KG1 (cell line): Measurements from ENCODE around the gene PDP2.
"Not testable (repeated sequence)": the region's sequence is repeated elsewhere in the genome, so short reads cannot be mapped to it uniquely, and the experiment has no call there.

ENCODE experiments used
- DNase-seq: peaks from one replicate; lab custom pipeline; 2025; lab: John Stamatoyannopoulos, UW

PDP2 gene

DNA sequence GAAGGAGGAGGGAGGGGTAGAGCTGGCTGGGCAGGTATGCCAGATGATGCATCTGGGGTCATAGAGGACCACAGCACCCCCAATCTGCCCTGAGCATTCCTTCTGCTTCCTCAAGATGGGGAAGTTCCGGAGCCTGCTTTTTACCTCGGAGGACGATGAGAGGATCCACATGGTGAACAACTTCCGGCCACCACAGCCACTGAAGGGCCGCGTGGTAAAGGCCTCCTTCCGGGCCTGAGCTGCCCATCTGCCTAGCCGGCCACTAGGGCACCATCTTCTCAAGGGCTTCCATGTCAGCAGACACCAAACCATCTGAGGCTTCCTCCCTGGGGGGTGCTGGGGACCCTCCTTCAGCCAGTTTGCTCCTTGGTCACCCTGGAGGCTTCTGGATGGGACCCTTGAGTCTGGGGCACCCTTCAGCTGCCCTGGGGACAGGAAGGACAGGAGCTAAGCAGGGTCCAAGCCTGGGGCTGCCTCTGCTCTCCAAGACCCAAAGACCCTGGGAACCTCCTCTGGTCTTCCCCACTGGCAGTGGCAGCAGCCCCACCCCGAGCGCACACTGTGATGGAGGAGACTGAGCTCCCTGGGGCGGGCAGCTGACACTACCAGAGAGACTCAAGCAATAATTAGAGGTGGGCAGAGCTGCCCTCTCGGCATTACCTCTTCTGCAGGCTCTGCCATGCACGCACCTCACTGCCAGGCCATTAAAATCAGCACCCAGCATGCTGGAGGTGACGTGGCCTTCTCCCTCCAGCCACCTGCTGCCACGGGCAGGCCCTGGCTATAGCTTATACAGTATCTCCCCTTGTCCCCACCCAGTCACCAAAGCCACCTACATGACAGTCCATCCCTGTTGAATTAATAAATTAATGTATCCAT lies 26.8 kb upstream of the PDP2 start:
- no peak for DNase-seq

GRCh38 chr16:66856184-66856730 lies 24.1 kb upstream of the PDP2 start:
- no peak for DNase-seq

- DNase-seq: no peak
Observed at GRCh38 chr16:66856801-66857200, 23.5 kb upstream of the PDP2 start.

DNA sequence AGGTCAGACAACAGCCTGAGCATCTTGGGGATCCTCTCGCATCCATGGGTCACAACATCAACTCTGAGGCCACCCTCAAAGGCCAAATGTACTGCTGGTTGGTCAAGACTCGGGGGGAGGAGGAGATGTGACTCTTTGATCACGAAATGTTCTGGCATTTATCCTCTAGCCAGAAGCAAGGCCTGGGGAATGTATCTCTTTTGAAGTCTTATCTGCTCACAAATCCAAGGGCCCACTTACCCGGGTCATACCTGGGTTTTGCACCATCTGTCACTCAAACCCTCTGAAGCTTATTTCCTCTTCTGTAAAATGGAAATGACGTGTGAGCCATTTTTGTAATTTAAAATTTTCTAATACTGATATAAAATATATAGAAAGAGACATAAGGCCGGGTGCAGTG lies 22.9 kb upstream of the PDP2 start:
- no peak for DNase-seq

GRCh38 chr16:66858740-66859396 lies 21.4 kb upstream of the PDP2 start:
- DNase-seq: no peak

- DNase-seq: no peak
Observed at GRCh38 chr16:66859397-66860068, 20.8 kb upstream of the PDP2 start.

DNA sequence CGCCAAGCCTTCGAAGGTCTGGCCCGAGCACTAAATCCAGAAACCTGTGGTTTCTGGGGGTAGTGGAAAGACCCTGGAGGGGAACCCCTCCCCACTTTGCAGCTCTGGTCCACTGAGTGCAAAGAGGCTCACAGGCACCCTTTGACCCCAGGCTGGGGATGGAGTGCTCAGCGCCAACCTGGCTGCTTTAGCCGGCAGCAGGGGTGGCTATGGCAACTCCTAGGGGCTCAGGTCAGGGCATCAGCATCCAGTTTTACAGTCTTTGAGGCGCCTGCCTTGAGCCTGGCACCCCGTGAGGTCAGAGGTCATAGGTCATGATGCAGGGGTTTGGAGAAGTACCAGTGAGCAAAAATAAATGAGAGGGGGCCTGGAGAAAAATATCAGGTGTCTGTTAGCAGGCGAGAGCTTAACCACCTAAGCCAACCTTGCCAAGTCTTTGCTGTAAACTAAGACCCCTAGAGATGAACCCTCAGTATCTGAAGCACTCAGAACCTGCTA lies 18.2 kb upstream of the PDP2 start:
- no peak for DNase-seq

GRCh38 chr16:66863707-66864106 lies 16.6 kb upstream of the PDP2 start:
- no peak for DNase-seq

DNA sequence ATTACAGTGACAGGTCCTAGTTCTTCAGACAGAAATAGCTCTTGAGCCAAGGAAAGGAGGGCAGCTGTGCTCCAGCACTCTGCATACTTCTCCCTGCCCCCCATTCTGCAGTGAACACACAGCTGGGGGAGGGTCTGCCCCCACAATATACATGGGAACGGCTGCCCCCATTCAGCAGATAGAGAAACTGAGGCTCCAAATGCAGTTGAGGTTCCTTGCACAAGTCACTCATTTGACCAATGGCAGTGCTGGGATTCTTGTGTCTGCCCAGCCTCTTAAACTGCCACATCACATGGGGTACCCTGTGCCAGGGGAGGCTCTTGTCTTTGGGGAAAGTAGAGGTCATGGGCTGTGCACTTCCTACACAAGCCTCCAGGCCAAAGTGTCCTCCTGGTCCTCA lies 10.9 kb upstream of the PDP2 start:
- no peak for DNase-seq

- not testable (repeated sequence) for DNase-seq
Observed at GRCh38 chr16:66871363-66871762, 9.0 kb upstream of the PDP2 start.

- no peak for DNase-seq
Observed at GRCh38 chr16:66871840-66872239, 8.5 kb upstream of the PDP2 start.

DNA sequence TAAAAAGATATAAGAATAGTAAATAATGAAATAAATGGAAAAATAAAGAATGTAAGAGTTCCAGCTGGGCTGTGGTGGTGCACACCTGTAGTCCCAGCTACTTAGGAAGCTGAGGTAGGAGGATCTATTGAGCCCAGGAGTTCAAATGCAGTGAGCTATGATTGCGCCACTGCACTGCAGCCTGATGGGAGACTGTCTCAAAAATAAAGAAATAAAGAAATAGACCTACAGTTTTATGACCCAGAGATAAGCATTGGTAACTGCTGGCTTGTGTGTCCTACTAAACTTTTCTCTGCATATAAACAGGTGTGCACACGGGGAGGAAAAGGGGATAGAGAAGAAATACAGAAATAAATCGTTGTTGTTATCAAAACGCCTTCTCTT lies 7.8 kb upstream of the PDP2 start:
- DNase-seq: no peak

DNA sequence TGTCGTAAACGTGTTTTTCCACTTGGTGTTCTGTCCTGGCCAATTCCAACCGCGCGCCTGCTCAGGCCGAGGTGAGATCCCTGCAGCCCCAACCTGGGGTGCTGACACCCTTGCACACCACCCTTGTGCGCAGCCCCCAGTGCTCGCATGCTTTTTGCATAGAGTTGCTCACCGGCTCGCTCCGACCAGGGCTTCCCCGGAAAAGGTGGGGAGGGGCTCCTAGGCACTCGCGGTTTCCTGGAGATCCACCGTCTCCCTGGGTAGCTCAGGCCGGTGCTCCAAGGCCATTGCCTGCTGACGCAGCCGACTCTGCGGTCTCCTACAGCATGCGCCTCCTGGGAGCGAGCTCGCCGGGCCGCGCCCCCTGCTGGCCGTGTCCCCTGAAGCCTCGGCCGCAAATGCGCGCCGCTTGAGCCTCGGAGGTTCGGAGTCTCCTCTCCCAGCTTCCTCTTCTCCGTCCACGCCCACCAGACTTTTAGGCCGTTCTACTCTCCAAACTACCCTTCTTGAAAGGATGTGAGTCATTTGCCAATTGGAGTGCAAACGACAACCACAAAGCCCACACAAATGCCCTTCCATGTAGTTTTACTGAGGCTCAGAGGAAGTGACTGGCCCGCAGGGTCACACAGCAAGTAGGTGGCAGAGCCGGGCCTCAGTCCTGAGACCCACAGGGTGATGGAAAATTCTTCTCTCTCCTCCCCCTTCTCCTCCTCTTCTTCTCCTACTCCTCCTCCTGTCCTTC lies 7.2 kb upstream of the PDP2 start:
- DNase-seq: peak; percentile 98

- DNase-seq: no peak
Observed at GRCh38 chr16:66873685-66874055, 6.6 kb upstream of the PDP2 start.

GRCh38 chr16:66874079-66874775 lies 6.1 kb upstream of the PDP2 start:
- peak; percentile 27 for DNase-seq

DNA sequence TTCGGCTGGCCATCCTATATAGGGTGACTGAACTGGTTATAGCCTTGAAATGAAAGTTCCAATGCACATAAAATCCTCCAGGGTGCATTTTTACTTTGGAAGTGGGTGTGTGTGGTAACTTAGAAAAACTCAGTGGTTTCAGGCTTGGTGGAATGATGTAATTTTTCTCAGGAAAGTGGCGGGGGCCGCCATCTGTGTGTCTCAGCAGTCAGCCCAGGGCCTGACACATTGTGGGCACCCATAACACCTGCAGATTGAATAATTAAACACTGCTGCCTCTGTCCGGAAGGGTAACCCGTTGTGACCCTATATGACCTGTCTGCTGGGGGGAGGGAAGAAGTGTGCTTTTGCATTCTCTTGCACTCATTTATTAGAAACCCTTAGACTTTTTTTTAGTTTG lies 2.2 kb upstream of the PDP2 start:
- DNase-seq: peak; percentile 32

DNA sequence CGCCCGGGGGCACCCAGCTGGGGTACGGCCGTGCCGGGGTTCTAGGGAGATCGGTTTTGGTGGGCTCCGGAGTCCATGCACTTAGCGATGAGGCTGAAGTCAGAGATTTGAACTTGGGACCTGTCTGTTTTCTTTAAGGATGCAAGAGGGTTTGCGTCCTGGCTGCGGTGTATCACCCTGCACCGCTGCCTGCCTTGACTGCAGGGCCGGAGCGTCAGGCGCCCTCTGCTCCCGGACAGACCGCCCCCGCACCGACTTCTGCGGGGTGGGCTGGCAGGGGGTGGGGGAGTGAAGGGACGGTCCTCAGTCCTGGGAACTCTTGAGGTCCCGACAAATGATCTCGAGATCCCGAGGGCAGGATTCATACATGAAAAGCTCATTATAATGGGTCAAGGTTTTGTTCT lies 701 bp downstream of the PDP2 start:
- peak; percentile 12 for DNase-seq

DNA sequence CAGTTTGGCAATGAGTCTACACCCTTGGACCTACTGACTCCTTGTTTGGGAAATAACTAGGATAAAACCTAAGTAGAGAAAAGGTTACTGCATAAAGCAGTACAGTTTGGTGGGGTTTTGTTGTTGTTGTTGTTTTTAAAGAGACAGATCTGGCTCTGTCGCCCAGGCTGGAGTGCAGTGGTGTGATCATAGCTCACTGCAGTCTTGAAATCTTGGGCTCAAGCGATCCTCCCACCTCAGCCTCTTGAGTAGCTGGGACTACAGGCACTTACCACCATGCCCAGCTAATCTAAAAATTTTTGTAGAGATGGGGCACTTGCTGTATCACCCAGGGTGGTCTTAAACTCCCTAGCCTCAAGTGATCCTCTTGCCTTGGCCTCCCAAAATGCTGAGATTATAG lies 1.2 kb downstream of the PDP2 start:
- no peak for DNase-seq

DNA sequence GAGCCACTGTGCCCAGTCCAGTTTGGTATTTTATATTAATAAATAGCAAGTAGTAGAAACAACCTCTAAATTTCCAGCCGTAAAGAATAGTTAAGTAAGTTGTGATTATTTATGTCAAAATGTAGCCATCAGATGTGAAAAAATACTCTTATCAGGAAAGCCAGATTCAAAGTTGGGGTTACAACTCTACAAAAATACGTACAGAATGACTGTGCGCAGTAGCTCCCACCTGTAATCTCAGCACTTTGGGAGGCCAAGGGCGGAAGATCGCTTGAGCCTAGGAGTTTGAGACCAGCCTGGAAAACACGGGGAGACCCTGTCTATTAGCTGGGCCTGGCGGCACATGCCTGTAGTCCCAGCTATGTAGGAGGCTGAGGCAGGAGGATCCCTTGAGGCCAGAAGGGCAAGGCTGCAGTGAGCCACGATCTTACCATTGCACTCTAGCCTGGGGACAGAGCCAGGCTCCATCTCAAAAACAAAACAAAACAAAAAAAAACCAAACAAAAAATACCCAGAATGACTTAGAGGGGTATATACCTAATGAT lies 1.7 kb downstream of the PDP2 start:
- no peak for DNase-seq

- DNase-seq: no peak
Observed at GRCh38 chr16:66882702-66883101, 2.4 kb downstream of the PDP2 start.

DNA sequence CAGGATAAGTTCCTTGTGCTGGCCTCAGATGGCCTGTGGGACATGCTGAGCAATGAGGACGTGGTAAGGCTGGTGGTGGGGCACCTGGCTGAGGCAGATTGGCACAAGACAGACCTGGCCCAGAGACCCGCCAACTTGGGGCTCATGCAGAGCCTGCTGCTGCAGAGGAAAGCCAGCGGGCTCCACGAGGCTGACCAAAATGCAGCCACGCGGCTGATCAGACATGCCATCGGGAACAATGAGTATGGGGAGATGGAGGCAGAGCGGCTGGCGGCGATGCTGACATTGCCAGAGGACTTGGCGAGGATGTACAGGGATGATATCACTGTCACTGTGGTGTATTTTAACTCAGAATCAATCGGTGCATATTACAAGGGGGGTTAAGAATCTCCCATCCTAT lies 5.2 kb downstream of the PDP2 start:
- no peak for DNase-seq
